CD8-positive, alpha-beta memory T cell (primary cell): Measurements from ENCODE around the gene PSMD8. TPM values are rescaled to one million over a fixed set of nuclear protein-coding genes. Genes with fewer than 3 reads are reported as not detected.
A peak's percentile ranks its signal among the peaks of the same experiment; 100 is the strongest.

Experiments used
- CTCF ChIA-PET: fragments of 350-600 bp; sonication (Branson Sonifier 250); formaldehyde crosslinking; loops from one replicate; lab custom pipeline; 2021; ENCODE audit warnings: antibody characterized with exemption; lab: Charles Lee
- POLR2A ChIA-PET: fragments of 350-600 bp; sonication (Branson Sonifier 250); formaldehyde crosslinking; loops from one replicate; lab custom pipeline; 2021; ENCODE audit warnings: antibody characterized with exemption; lab: Charles Lee
- DNase-seq, 5 donors: peaks; one replicate each; pipeline versions ENCODE4 v3.0.0 to v3.0.0-alpha.2; 2020 to 2022; ENCODE audit warnings: mixed read lengths in 1 of 5
- H3K27ac ChIP-seq: one replicate; pipeline ENCODE4 v1.7.0; 2013; ENCODE audit warnings: low read depth, mild to moderate bottlenecking, low read length, moderate library complexity
- H3K27me3 ChIP-seq: 2 replicates; pipeline ENCODE4 v1.7.0; 2013; ENCODE audit warnings: low read length, mild to moderate bottlenecking; ENCODE audit not compliant: insufficient read depth, poor library complexity, severe bottlenecking
- H3K36me3 ChIP-seq: 2 replicates; pipeline ENCODE4 v1.7.0; 2013; ENCODE audit warnings: mild to moderate bottlenecking, low read length, moderate library complexity; ENCODE audit not compliant: insufficient read depth
- H3K4me1 ChIP-seq: 2 replicates; pipeline ENCODE4 v1.7.0; 2013; ENCODE audit warnings: mild to moderate bottlenecking, low read length, moderate library complexity; ENCODE audit not compliant: insufficient read depth
- H3K4me3 ChIP-seq: 2 replicates; pipeline ENCODE4 v1.7.0; 2013; ENCODE audit warnings: mild to moderate bottlenecking, low read length
- H3K9me3 ChIP-seq: 2 replicates; pipeline ENCODE4 v1.7.0; 2013; ENCODE audit warnings: mild to moderate bottlenecking, low read length
- H3K27ac Mint-ChIP-seq, 8 donors: one replicate each; pipeline ENCODE4 v1.8.0; 2020 to 2021; ENCODE audit warnings: mixed read lengths in 8 of 8, mild to moderate bottlenecking in 6 of 8, inconsistent platforms in 3 of 8, moderate library complexity in 3 of 8
- H3K27me3 Mint-ChIP-seq, 2 donors: one replicate each; pipeline ENCODE4 v1.8.0; 2020 to 2021; ENCODE audit warnings: mixed read lengths in 2 of 2, mild to moderate bottlenecking in 1 of 2, moderate library complexity in 1 of 2
- H3K36me3 Mint-ChIP-seq, 3 donors: one replicate each; pipeline ENCODE4 v1.8.0; 2020 to 2021; ENCODE audit warnings: mixed read lengths in 3 of 3, inconsistent platforms in 1 of 3, mild to moderate bottlenecking in 1 of 3
- H3K4me1 Mint-ChIP-seq, 3 donors: one replicate each; pipeline ENCODE4 v1.8.0; 2020 to 2021; ENCODE audit warnings: mixed read lengths in 3 of 3, inconsistent platforms in 1 of 3, mild to moderate bottlenecking in 1 of 3
- H3K4me3 Mint-ChIP-seq, 7 donors: one replicate each; pipeline ENCODE4 v1.8.0; 2020 to 2021; ENCODE audit warnings: mixed read lengths in 7 of 7, mild to moderate bottlenecking in 6 of 7, moderate library complexity in 4 of 7, inconsistent platforms in 2 of 7
- H3K9me3 Mint-ChIP-seq, 5 donors: one replicate each; pipeline ENCODE4 v1.8.0; 2020 to 2022; ENCODE audit warnings: mixed read lengths in 5 of 5, mild to moderate bottlenecking in 3 of 5, moderate library complexity in 2 of 5, inconsistent platforms in 1 of 5
- polyA plus RNA-seq: library from polyadenylated mRNA; unstranded; fragments of 300-500 nt; fragmentation: Illumina TruSeq; gene quantifications from one replicate; pipeline ENCODE4 v1.2.3, GENCODE V29; 2021
- total RNA-seq, 2 experiments: library from RNA; stranded (reverse); gene quantifications; one replicate each; pipeline ENCODE4 v1.2.3, GENCODE V29; 2021

Gene PSMD8
- total and polyA plus RNA-seq, 3 experiments from 2014 or later, result 180 to 267 (median 256) TPM

DNA sequence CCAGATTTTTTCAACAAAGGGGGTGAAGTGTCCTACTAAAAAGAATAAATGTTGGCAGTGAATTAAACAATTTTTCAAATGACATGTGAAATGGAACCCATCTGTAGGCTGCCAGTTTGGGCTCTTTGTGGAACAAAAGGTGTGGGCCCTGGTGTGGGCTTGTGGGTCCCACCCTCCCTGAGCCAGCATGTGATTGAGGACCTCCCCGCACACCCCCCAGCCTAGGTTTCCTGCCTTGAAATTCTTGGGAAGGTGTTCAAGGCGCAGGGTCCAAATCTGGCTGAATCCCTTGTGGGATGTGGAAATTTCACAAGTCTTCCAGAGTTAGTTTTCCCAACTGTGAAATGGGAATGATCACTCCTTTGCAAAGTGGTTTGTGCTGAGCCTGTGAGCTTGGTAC, 9.4 kb downstream of the PSMD8 start:
- ChIA-PET POLR2A (interaction anchor here (0.8 kb wide), 1 partner anchor 9 kb away, joined by 3 read pairs; the partner anchor contains the start of gene PSMD8), CTCF (interaction anchor here (1.1 kb wide), 1 partner anchor 19 kb away, joined by 3 read pairs; the partner anchor contains the start of gene FAM98C)
- Histone ChIP-seq H3K27me3 (no peaks in the 10 kb centered on the region), H3K27ac (no peak overlapping the region), H3K4me1 (peaks cover 17% of the 10 kb centered on the region), H3K36me3 (peaks cover 40% of the 10 kb centered on the region), H3K4me3 (no peak overlapping the region), H3K9me3 (no peaks in the 10 kb centered on the region)
- DNase-seq, result no peak
- H3K9me3 Mint-ChIP-seq, result no peaks in the 10 kb centered on the region
- peaks cover 17 to 61% (median 25%) of the 10 kb centered on the region in 3 donors for H3K36me3 Mint-ChIP-seq
- H3K27me3 Mint-ChIP-seq, result peaks cover 2 to 9% of the 10 kb centered on the region in 2 donors
- H3K4me3 Mint-ChIP-seq, result peak overlapping the region in 1 of 7 donors; percentile 58
- H3K27ac Mint-ChIP-seq, result no peak overlapping the region
- peaks cover 12 to 22% (median 14%) of the 10 kb centered on the region in 3 donors for H3K4me1 Mint-ChIP-seq

DNA sequence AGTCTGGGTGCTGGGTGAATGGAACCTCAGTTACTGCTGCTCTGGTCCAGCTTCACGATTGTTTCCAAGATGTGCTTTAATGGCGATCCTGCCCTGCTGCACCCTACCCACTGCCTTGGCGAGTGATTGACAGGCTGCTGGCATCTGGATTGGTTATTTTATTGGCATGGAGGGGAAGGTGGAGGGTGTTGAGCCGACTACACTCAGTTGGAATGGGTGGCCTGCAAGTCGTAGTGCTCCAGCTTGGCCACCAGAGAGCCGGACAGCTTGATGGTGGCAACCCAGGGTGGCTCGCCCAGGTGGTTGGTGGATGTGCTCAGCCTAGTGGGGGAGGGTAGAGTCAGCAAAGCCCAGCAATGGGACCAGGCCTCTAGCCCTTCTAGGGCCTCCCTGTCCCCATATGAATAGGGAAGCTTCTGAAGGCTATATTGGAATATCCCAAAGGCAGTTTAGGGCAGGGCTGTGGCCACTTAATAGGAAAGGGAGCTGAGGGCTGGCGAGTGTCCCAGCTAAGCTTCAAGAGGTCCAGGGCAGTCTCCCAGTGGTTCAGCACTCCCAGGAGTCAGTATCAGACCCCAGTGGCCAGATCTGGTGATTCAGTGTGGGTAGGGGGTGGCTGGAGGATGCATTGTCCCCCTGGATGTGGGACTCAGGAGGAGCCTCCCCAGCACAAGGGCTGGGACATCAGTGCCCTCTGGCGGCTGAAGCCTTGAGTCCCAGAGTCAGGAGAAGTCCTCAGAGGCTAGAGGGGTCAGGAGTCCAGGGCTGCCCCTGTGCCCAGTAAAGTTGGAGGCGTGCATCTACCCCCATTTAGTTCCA, 10.0 kb downstream of the PSMD8 start:
- Histone ChIP-seq H3K9me3 (no peaks in the 10 kb centered on the region), H3K4me1 (peaks cover 24% of the 10 kb centered on the region), H3K4me3 (no peak overlapping the region), H3K27me3 (no peaks in the 10 kb centered on the region), H3K27ac (no peak overlapping the region), H3K36me3 (peaks cover 33% of the 10 kb centered on the region)
- ChIA-PET POLR2A (interaction anchor here (0.8 kb wide), 1 partner anchor 10 kb away, joined by 3 read pairs; the partner anchor contains the start of gene PSMD8), CTCF (interaction anchor here (1.1 kb wide), 1 partner anchor 18 kb away, joined by 3 read pairs; the partner anchor contains the start of gene FAM98C)
- H3K4me1 Mint-ChIP-seq, result peaks cover 14 to 25% (median 14%) of the 10 kb centered on the region in 3 donors
- peaks cover 2 to 9% of the 10 kb centered on the region in 2 donors for H3K27me3 Mint-ChIP-seq
- no peaks in the 10 kb centered on the region for H3K9me3 Mint-ChIP-seq
- peak overlapping the region in 1 of 7 donors; percentile 61 for H3K4me3 Mint-ChIP-seq
- H3K36me3 Mint-ChIP-seq, result peaks cover 16 to 55% (median 24%) of the 10 kb centered on the region in 3 donors
- peak overlapping the region in 1 of 8 donors; percentile 30 for H3K27ac Mint-ChIP-seq
- DNase-seq, result no peak

DNA sequence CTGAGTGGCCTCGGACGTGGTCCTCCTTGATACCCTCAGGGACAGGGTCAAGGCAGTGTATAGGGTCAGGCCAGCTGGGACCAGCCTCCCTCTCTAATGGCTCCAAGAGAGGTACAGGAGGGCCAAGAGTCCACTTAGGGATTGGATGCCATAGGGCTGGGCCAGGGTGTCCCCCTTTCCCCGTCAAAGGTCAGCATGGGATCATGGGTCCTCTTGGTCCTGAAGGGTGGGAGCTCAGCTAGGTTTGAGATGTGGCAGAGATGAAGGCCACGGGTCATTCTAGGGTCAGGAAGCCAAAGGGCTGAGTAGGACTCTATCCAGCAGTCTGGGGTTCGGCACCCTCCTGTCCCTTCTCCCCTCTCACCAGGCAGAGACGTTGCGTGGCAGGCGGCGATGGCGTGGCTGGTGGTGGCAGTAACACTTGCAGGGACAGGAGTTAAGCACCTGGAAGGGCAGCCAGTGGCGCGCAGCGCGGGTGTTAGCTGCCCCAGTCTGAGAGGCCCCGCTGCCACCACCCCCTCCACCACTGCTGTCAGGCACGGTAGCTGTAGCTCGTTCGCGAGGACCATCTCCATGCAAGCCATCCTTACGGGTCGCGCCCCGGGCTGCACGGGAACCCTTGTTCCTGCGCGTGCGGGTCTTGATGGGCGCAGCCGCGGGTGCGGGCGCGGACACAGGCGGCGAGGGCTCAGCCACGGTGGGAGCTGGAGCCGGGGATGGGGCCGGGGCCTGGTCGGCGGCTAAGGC, 10.9 kb downstream of the PSMD8 start:
- Mint-ChIP-seq H3K4me1 (peaks cover 16 to 28% (median 17%) of the 10 kb centered on the region in 3 donors), H3K27ac (peak overlapping the region in 2 of 8 donors; percentile 1 to 30), H3K36me3 (peaks cover 13 to 47% (median 20%) of the 10 kb centered on the region in 3 donors), H3K27me3 (peaks cover 2 to 9% of the 10 kb centered on the region in 2 donors), H3K9me3 (no peaks in the 10 kb centered on the region), H3K4me3 (peak overlapping the region in 1 of 7 donors; percentile 12)
- H3K36me3 ChIP-seq, result peaks cover 27% of the 10 kb centered on the region
- no peaks in the 10 kb centered on the region for H3K27me3 ChIP-seq
- no peak overlapping the region for H3K27ac ChIP-seq
- CTCF ChIA-PET, result no interaction called here
- H3K4me3 ChIP-seq, result no peak overlapping the region
- no peak for DNase-seq
- no peaks in the 10 kb centered on the region for H3K9me3 ChIP-seq
- H3K4me1 ChIP-seq, result peaks cover 24% of the 10 kb centered on the region
- POLR2A ChIA-PET, result interaction anchor here (0.5 kb wide), 1 partner anchor 142 kb away, joined by 6 read pairs; no protein-coding TSS in a partner anchor

DNA sequence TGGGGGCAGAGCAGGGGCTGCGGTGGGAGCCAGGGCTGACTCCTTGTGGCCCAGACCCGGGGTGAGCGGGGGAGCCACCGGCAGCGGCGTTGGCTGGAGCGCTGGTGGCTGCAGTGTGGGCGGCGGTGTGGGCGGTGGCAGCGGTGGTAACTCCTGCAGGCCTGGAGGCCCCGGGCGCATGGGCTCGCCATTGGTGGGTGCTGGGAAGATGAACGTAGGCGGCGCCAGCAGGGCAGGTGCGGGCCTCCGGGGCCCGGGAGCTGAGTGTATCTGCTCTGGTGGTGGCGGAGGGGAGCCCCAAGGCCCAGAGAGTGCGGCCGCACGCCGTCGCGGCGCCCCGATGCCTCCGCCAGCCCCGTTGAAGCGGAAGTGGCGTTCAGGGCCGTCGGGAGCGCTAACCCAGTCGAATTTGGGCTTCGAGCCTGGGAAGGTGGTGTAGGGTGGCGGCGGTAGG, 11.5 kb downstream of the PSMD8 start:
- Histone ChIP-seq H3K27ac (no peak overlapping the region), H3K4me3 (no peak overlapping the region), H3K36me3 (peaks cover 22% of the 10 kb centered on the region), H3K4me1 (peaks cover 24% of the 10 kb centered on the region), H3K9me3 (no peaks in the 10 kb centered on the region), H3K27me3 (no peaks in the 10 kb centered on the region)
- ChIA-PET POLR2A (interaction anchor here (0.5 kb wide), 1 partner anchor 143 kb away, joined by 6 read pairs; no protein-coding TSS in a partner anchor), CTCF (no interaction called here)
- Mint-ChIP-seq H3K4me3 (peak overlapping the region in 1 of 7 donors; percentile 40), H3K4me1 (peaks cover 17 to 28% (median 19%) of the 10 kb centered on the region in 3 donors), H3K9me3 (no peaks in the 10 kb centered on the region), H3K27ac (no peak overlapping the region), H3K27me3 (peaks cover 3 to 9% of the 10 kb centered on the region in 2 donors), H3K36me3 (peaks cover 13 to 41% (median 18%) of the 10 kb centered on the region in 3 donors)
- DNase-seq, result no peak

DNA sequence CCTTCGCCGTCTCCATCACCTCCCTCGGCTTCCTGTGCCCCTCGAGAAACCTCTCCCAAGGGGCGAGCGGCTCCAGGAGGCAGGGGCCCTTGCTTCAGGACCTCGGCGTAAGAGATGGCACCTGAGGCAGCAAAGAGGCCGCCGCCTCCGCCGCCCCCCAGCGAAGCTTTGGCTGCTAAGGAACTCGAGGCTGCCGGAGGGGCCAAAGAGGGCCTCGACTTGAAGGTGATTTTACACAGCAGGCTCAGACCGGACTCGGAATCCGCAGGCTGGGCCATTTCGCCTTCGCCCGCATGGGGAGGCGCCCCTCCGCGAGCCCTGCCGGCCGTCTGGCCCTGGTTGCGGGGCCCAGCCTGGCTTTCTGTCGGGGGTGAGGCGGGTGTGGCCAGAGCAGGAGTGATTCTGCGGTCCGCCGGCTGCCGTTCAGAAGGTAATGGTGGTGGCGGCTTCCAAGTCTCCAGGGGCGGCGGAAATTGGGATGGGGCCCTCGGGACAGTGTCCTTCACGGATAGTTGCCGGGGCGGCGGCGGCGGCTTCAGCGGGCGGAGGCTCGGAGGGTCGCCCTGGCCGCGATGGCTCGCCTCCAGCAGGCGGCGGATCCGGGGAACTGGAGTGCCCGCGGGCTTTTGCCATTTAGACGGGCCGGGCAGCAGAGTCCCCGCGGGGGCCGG, 12.1 kb downstream of the PSMD8 start:
- CTCF ChIA-PET, result interaction anchor here (3.8 kb wide), 1 partner anchor 12 kb away, joined by 15 read pairs; the partner anchor contains the start of gene PSMD8
- H3K27ac ChIP-seq, result no peak overlapping the region
- Mint-ChIP-seq H3K4me1 (peaks cover 17 to 28% (median 19%) of the 10 kb centered on the region in 3 donors), H3K36me3 (peaks cover 12 to 35% (median 17%) of the 10 kb centered on the region in 3 donors), H3K9me3 (no peaks in the 10 kb centered on the region), H3K27ac (no peak overlapping the region), H3K27me3 (peaks cover 4 to 9% of the 10 kb centered on the region in 2 donors), H3K4me3 (no peak overlapping the region)
- H3K9me3 ChIP-seq, result no peaks in the 10 kb centered on the region
- no peaks in the 10 kb centered on the region for H3K27me3 ChIP-seq
- peaks cover 24% of the 10 kb centered on the region for H3K4me1 ChIP-seq
- H3K36me3 ChIP-seq, result peaks cover 16% of the 10 kb centered on the region
- no peak for DNase-seq
- no peak overlapping the region for H3K4me3 ChIP-seq
- POLR2A ChIA-PET, result no interaction called here

DNA sequence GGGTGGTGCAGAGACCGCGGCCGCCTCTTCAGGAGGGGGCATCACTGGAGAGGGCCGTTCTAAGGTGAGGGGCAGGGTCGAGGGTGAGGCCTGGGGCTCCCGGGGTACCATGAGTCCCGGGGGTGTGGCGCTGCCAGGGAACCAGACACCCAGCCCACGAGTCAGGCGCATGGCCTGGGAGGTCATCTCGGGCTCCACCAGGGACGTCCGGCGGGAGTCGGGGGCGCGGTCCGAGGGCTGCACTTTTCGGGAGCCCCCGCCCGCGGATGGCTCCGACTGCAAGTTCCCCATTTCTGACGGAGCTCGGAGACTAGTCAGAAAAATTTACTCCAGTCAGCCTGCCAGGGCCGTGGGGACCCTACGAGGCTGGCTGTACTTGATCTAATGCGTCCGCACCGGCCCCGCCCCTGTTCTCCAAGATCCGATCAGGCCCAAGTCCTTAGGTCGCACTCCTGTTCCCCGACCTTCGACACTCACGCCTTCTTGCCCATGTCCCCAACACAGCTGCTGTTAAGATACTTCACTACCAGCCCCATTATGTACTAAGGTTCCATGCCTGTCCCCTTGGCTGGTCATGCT, 12.7 kb downstream of the PSMD8 start:
- ChIA-PET POLR2A (interaction anchor here (0.5 to 3.9 kb wide), 6 partner anchors 9 to 25 kb away, joined by 3 to 19 read pairs (median 3); partner anchors contain the start of genes FAM98C and PSMD8), CTCF (interaction anchor here (1.0 to 3.8 kb wide), 3 partner anchors 13 to 143 kb away, joined by 4 to 16 read pairs (median 15); partner anchors contain the start of genes FAM98C and PSMD8)
- no peaks in the 10 kb centered on the region for H3K27me3 ChIP-seq

More for the DNA sequence above, 12.7 kb downstream of the PSMD8 start:
- peaks cover 24% of the 10 kb centered on the region for H3K4me1 ChIP-seq
- DNase-seq, result no peak
- H3K9me3 ChIP-seq, result no peaks in the 10 kb centered on the region
- Mint-ChIP-seq H3K9me3 (no peaks in the 10 kb centered on the region), H3K27ac (peak overlapping the region in 5 of 8 donors; percentile 52 to 95 (median 66)), H3K36me3 (peaks cover 7 to 29% (median 11%) of the 10 kb centered on the region in 3 donors), H3K27me3 (peaks cover 4 to 9% of the 10 kb centered on the region in 2 donors), H3K4me1 (peaks cover 17 to 28% (median 19%) of the 10 kb centered on the region in 3 donors), H3K4me3 (peak overlapping the region; percentile 77 to 95 (median 90))
- peak overlapping the region; percentile 78 for H3K4me3 ChIP-seq
- H3K36me3 ChIP-seq, result peaks cover 10% of the 10 kb centered on the region
- peak overlapping the region; percentile 31 for H3K27ac ChIP-seq
